ENCODE data around the gene MYT1. TPM values are rescaled to one million over a fixed set of nuclear protein-coding genes. Genes with fewer than 3 reads are reported as not detected.
A peak's percentile ranks its signal among the peaks of the same experiment; 100 is the strongest.

The MYT1 gene
- total and polyA plus RNA-seq, 2 of the 13 experiments (the other 11 are each of a cell fraction or from before 2014, with no cell fraction given): 0.58 to 2.5 TPM

DNA sequence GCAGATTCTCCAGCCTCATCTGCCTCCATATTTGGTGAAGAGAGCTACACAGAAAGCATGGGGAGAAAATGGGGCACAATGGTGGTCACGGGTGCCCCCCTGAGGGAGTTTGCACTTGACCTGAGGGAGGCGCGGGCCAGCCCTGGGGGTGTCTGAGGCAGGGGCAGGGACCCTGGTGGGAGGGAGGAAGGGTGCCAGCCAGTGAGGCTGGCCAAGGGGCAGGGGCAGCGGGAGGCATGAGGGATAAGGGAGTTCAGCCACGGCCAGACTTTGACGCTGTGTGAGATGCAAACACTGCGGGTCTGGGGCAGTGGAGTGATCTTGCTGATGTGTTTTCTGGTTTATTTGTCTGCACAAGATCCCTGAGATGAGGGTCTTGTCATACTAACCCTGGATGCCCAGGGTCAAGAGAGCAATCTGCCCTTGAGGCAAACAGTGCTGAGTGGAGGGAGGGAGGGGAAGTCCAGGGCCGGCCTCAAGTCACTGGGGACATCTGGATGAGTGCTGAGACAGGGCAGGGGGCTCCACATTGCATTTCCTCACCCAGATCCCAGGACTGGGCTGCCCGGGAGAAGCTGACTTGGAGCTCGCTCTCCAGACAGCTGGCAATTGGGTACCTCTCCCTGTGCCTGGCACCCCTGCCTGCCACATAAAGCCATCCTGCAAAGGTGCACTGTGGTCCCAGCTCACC lies 82.5 kb downstream of the MYT1 start:
- Histone ChIP-seq H2AFZ (ENCODE audit: low read length) (no peak overlapping the region), H4K20me1 (ENCODE audit: insufficient read depth, low read length) (no peaks in the 10 kb centered on the region), H3K4me1 (ENCODE audit: insufficient read depth, low read length) (peaks cover 74% of the 10 kb centered on the region), H3K27ac (ENCODE audit: extremely low read length, insufficient read depth, low read length) (no peak overlapping the region), H3K9me3 (ENCODE audit: low read length) (no peaks in the 10 kb centered on the region), H3K9ac (ENCODE audit: insufficient read depth, low read depth, low read length) (no peak overlapping the region), H3K27me3 (ENCODE audit: control insufficient read depth in 1 of 2, insufficient read depth in 2 of 2, low read length in 2 of 2) (peaks cover 8 to 28% of the 10 kb centered on the region in 2 experiments), H3K79me2 (ENCODE audit: insufficient read depth, low read length) (no peaks in the 10 kb centered on the region), H3K36me3 (replicated peaks in 1 of 2; ENCODE audit: control insufficient read depth in 1 of 2, insufficient read depth in 2 of 2, low read length in 2 of 2) (no peaks in the 10 kb centered on the region), H3K4me3 (replicated peaks in 1 of 3; ENCODE audit: insufficient read depth in 1 of 3, low read depth in 2 of 3, low read length in 3 of 3) (no peak overlapping the region), H3K4me2 (ENCODE audit: low read depth, low read length) (no peak overlapping the region)
- DNase-seq (ENCODE audit: low spot score) (no peak), FAIRE-seq (no peak), ATAC-seq (no peak)
- ChIA-PET POLR2A (interaction anchor here (1.3 to 2.0 kb wide), 3 partner anchors 9 to 58 kb away, joined by 3 to 8 read pairs (median 3); partner anchors contain the start of gene PCMTD2), CTCF (ENCODE audit: low intra/inter-chr PET ratio, low total read pairs) (no interaction called here)
- TF ChIP-seq, protein P1, sequence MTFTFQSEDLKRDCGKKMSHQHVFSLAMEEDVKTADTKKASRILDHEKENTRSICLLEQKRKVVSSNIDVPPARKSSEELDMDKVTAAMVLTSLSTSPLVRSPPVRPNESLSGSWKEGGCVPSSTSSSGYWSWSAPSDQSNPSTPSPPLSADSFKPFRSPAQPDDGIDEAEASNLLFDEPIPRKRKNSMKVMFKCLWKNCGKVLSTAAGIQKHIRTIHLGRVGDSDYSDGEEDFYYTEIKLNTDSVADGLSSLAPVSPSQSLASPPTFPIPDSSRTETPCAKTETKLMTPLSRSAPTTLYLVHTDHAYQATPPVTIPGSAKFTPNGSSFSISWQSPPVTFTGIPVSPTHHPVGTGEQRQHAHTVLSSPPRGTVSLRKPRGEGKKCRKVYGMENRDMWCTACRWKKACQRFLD (CRISPR knock-in tag; IDR thresholded peaks at IDR 0.05; ENCODE audit: borderline replicate concordance): 0 out of 2 replicates have a peak, but pooled peaks have one; percentile 21
- TF ChIP-seq, protein P2, sequence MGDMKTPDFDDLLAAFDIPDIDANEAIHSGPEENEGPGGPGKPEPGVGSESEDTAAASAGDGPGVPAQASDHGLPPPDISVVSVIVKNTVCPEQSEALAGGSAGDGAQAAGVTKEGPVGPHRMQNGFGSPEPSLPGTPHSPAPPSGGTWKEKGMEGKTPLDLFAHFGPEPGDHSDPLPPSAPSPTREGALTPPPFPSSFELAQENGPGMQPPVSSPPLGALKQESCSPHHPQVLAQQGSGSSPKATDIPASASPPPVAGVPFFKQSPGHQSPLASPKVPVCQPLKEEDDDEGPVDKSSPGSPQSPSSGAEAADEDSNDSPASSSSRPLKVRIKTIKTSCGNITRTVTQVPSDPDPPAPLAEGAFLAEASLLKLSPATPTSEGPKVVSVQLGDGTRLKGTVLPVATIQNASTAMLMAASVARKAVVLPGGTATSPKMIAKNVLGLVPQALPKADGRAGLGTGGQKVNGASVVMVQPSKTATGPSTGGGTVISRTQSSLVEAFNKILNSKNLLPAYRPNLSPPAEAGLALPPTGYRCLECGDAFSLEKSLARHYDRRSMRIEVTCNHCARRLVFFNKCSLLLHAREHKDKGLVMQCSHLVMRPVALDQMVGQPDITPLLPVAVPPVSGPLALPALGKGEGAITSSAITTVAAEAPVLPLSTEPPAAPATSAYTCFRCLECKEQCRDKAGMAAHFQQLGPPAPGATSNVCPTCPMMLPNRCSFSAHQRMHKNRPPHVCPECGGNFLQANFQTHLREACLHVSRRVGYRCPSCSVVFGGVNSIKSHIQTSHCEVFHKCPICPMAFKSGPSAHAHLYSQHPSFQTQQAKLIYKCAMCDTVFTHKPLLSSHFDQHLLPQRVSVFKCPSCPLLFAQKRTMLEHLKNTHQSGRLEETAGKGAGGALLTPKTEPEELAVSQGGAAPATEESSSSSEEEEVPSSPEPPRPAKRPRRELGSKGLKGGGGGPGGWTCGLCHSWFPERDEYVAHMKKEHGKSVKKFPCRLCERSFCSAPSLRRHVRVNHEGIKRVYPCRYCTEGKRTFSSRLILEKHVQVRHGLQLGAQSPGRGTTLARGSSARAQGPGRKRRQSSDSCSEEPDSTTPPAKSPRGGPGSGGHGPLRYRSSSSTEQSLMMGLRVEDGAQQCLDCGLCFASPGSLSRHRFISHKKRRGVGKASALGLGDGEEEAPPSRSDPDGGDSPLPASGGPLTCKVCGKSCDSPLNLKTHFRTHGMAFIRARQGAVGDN (CRISPR knock-in tag; IDR thresholded peaks at IDR 0.05): peak; percentile 18; the same call in 1 of the 2 replicates
- TF ChIP-seq, protein P3, sequence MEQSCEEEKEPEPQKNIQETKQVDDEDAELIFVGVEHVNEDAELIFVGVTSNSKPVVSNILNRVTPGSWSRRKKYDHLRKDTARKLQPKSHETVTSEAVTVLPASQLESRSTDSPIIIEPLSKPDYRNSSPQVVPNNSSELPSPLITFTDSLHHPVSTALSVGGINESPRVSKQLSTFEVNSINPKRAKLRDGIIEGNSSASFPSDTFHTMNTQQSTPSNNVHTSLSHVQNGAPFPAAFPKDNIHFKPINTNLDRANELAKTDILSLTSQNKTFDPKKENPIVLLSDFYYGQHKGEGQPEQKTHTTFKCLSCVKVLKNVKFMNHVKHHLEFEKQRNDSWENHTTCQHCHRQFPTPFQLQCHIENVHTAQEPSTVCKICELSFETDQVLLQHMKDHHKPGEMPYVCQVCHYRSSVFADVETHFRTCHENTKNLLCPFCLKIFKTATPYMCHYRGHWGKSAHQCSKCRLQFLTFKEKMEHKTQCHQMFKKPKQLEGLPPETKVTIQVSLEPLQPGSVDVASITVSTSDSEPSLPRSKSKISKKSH (CRISPR knock-in tag; IDR thresholded peaks at IDR 0.05; ENCODE audit: borderline replicate concordance): 0 out of 2 replicates have a peak, but pooled peaks have one; percentile 22
- TF ChIP-seq, protein P4, sequence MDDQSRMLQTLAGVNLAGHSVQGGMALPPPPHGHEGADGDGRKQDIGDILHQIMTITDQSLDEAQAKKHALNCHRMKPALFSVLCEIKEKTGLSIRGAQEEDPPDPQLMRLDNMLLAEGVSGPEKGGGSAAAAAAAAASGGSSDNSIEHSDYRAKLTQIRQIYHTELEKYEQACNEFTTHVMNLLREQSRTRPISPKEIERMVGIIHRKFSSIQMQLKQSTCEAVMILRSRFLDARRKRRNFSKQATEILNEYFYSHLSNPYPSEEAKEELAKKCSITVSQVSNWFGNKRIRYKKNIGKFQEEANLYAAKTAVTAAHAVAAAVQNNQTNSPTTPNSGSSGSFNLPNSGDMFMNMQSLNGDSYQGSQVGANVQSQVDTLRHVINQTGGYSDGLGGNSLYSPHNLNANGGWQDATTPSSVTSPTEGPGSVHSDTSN (CRISPR knock-in tag; IDR thresholded peaks at IDR 0.05; ENCODE audit: borderline replicate concordance): no peak
- TF ChIP-seq MTA1 (CRISPR knock-in tag; IDR thresholded peaks at IDR 0.05; ENCODE audit: borderline replicate concordance) (0 out of 2 replicates have a peak, but pooled peaks have one; percentile 25), CENPX (CRISPR knock-in tag; IDR thresholded peaks at IDR 0.05) (no peak), ZNF737 (CRISPR knock-in tag; IDR thresholded peaks at IDR 0.05; ENCODE audit: borderline replicate concordance) (0 out of 2 replicates have a peak, but pooled peaks have one; percentile 15)
- WGBS (ENCODE audit: low lambda C conversion rate): 51% methylated on average over 10 of the region's 10 CpGs
- no TSS peak for BruUV-seq (replicated peaks)
- in situ Hi-C loops (cut with HindIII; ENCODE audit: extremely low pct_ligation_motif_present, low pct_unique_long_range_greater_than_20kb): no loop called here
- intact Hi-C loops (cut with micrococcal nuclease; ENCODE audit: unreplicated experiment): no loop called here

Data from HepG2 (cell line).